Measurements from ENCODE around the gene TMED4.

TMED4 gene

GRCh38 chr7:44540592-44541027 lies 41.4 kb downstream of the TMED4 start:
- H2AFZ ChIP-seq (ENCODE audit: low read depth), result no peak overlapping the region
- H3K36me3 ChIP-seq (ENCODE audit: insufficient read depth), result no peaks in the 10 kb centered on the region
- no peak overlapping the region for H3K4me3 ChIP-seq (IDR thresholded peaks at IDR 0.05; ENCODE audit: insufficient read depth, low read depth, low read length)
- H3K4me2 ChIP-seq, result no peak overlapping the region
- no peaks in the 10 kb centered on the region for H3K79me2 ChIP-seq (ENCODE audit: insufficient read depth, low read depth)
- H3K27ac ChIP-seq, result no peak overlapping the region
- H4K20me1 ChIP-seq (ENCODE audit: insufficient read depth), result no peaks in the 10 kb centered on the region
- TF ChIP-seq CTCF (conservative IDR thresholded peaks at IDR 0.05; ENCODE audit: low read depth, low read length), result no peak
- no peak overlapping the region for H3K9ac ChIP-seq
- H3K27me3 ChIP-seq (ENCODE audit: insufficient read depth, low read depth), result no peaks in the 10 kb centered on the region
- H3K4me1 ChIP-seq (ENCODE audit: low read depth, poor library complexity, severe bottlenecking), result no peaks in the 10 kb centered on the region

GRCh38 chr7:44539669-44540506 lies 42.1 kb downstream of the TMED4 start:
- Histone ChIP-seq H2AFZ (ENCODE audit: low read depth) (no peak overlapping the region), H4K20me1 (ENCODE audit: insufficient read depth) (no peaks in the 10 kb centered on the region), H3K79me2 (ENCODE audit: insufficient read depth, low read depth) (no peaks in the 10 kb centered on the region), H3K4me2 (no peak overlapping the region), H3K36me3 (ENCODE audit: insufficient read depth) (no peaks in the 10 kb centered on the region), H3K9ac (no peak overlapping the region), H3K27ac (no peak overlapping the region), H3K4me1 (ENCODE audit: low read depth, poor library complexity, severe bottlenecking) (no peaks in the 10 kb centered on the region), H3K4me3 (IDR thresholded peaks at IDR 0.05; ENCODE audit: insufficient read depth, low read depth, low read length) (no peak overlapping the region), H3K27me3 (ENCODE audit: insufficient read depth, low read depth) (no peaks in the 10 kb centered on the region)
- no peak for TF ChIP-seq CTCF (conservative IDR thresholded peaks at IDR 0.05; ENCODE audit: low read depth, low read length)

- H3K27ac ChIP-seq, result no peak overlapping the region
- H3K36me3 ChIP-seq (ENCODE audit: insufficient read depth), result no peaks in the 10 kb centered on the region
- no peak overlapping the region for H2AFZ ChIP-seq (ENCODE audit: low read depth)
- no peak overlapping the region for H3K4me3 ChIP-seq (IDR thresholded peaks at IDR 0.05; ENCODE audit: insufficient read depth, low read depth, low read length)
- no peaks in the 10 kb centered on the region for H3K4me1 ChIP-seq (ENCODE audit: low read depth, poor library complexity, severe bottlenecking)
- H3K27me3 ChIP-seq (ENCODE audit: insufficient read depth, low read depth), result no peaks in the 10 kb centered on the region
- H4K20me1 ChIP-seq (ENCODE audit: insufficient read depth), result no peaks in the 10 kb centered on the region
- no peak overlapping the region for H3K4me2 ChIP-seq
- H3K79me2 ChIP-seq (ENCODE audit: insufficient read depth, low read depth), result no peaks in the 10 kb centered on the region
- no peak overlapping the region for H3K9ac ChIP-seq
- no peak for TF ChIP-seq CTCF (conservative IDR thresholded peaks at IDR 0.05; ENCODE audit: low read depth, low read length)
Observed at GRCh38 chr7:44538798-44539668, 43.0 kb downstream of the TMED4 start.

- no peak for TF ChIP-seq CTCF (conservative IDR thresholded peaks at IDR 0.05; ENCODE audit: low read depth, low read length)
- H3K36me3 ChIP-seq (ENCODE audit: insufficient read depth), result no peaks in the 10 kb centered on the region
- H2AFZ ChIP-seq (ENCODE audit: low read depth), result no peak overlapping the region
- no peaks in the 10 kb centered on the region for H3K79me2 ChIP-seq (ENCODE audit: insufficient read depth, low read depth)
- H3K27me3 ChIP-seq (ENCODE audit: insufficient read depth, low read depth), result no peaks in the 10 kb centered on the region
- H3K9ac ChIP-seq, result no peak overlapping the region
- no peaks in the 10 kb centered on the region for H4K20me1 ChIP-seq (ENCODE audit: insufficient read depth)
- no peak overlapping the region for H3K27ac ChIP-seq
- H3K4me3 ChIP-seq (IDR thresholded peaks at IDR 0.05; ENCODE audit: insufficient read depth, low read depth, low read length), result no peak overlapping the region
- no peaks in the 10 kb centered on the region for H3K4me1 ChIP-seq (ENCODE audit: low read depth, poor library complexity, severe bottlenecking)
- no peak overlapping the region for H3K4me2 ChIP-seq
Observed at GRCh38 chr7:44538093-44538797, 43.8 kb downstream of the TMED4 start.

Measured in KMS-11 (cell line).